HG03342 (cell line): ENCODE results near the gene IGSF23.

ENCODE experiments used
- ATAC-seq: cut with Tn5 transposase; IDR thresholded peaks from one replicate; pipeline ENCODE4 v1.9.1; 2021; ENCODE audit warnings: mild to moderate bottlenecking, moderate library complexity; ENCODE audit not compliant: unreplicated experiment

Gene IGSF23

GRCh38 chr19:44636439-44637389 lies 23.4 kb downstream of the IGSF23 start:
- no peak for ATAC-seq

- ATAC-seq, result no peak
Observed at GRCh38 chr19:44637390-44637764, 24.0 kb downstream of the IGSF23 start.

GRCh38 chr19:44640518-44640917 lies 27.2 kb downstream of the IGSF23 start:
- ATAC-seq, result no peak

GRCh38 chr19:44641501-44642265 lies 28.3 kb downstream of the IGSF23 start:
- no peak for ATAC-seq

GRCh38 chr19:44642377-44642776 lies 29.0 kb downstream of the IGSF23 start:
- ATAC-seq, result no peak

GRCh38 chr19:44643605-44644401 lies 30.4 kb downstream of the IGSF23 start, which contains the start of gene PVR:
Gene PVR, plus strand, starts transcription at chr19:44643910. Its CDS starts 187 bp downstream, at chr19:44644097.
- no peak for ATAC-seq

GRCh38 chr19:44644402-44645016 lies 31.1 kb downstream of the IGSF23 start:
- no peak for ATAC-seq

- ATAC-seq, result no peak
Observed at GRCh38 chr19:44645407-44646048, 32.2 kb downstream of the IGSF23 start.

GRCh38 chr19:44646049-44646416 lies 32.7 kb downstream of the IGSF23 start:
- no peak for ATAC-seq

- ATAC-seq, result no peak
Observed at GRCh38 chr19:44647144-44647543, 33.8 kb downstream of the IGSF23 start.

- ATAC-seq, result no peak
Observed at GRCh38 chr19:44648631-44649251, 35.4 kb downstream of the IGSF23 start.

GRCh38 chr19:44649578-44650145 lies 36.3 kb downstream of the IGSF23 start:
- ATAC-seq, result no peak

GRCh38 chr19:44653343-44653742 lies 40.0 kb downstream of the IGSF23 start:
- no peak for ATAC-seq

GRCh38 chr19:44653977-44654774 lies 40.8 kb downstream of the IGSF23 start:
- no peak for ATAC-seq

GRCh38 chr19:44657211-44657921 lies 44.0 kb downstream of the IGSF23 start:
- ATAC-seq, result no peak

GRCh38 chr19:44658069-44658733 lies 44.8 kb downstream of the IGSF23 start:
- no peak for ATAC-seq

GRCh38 chr19:44660081-44660480 lies 46.7 kb downstream of the IGSF23 start:
- no peak for ATAC-seq
